ENCODE results near the gene CHAC2. TPM values are rescaled to one million over a fixed set of nuclear protein-coding genes. Genes with fewer than 3 reads are reported as not detected.

Gene CHAC2
- total and polyA plus RNA-seq, 2 donors (not counting 1 experiment from before 2014, with no cell fraction given), result 1.6 to 3.2 TPM

GRCh38 chr2:53752385-53752784 is 15.2 kb upstream of the CHAC2 start:
- ChIA-PET POLR2A (no interaction called here), CTCF (no interaction called here)
- ATAC-seq (ENCODE audit: low read depth) (no peak), DNase-seq (no peak)
- Histone ChIP-seq H2AFZ (ENCODE audit: insufficient read depth, low read depth, low read length, poor library complexity, severe bottlenecking) (no peak overlapping the region), H3K27me3 (replicated peaks in 1 of 4; ENCODE audit: control extremely low read depth in 1 of 4, control insufficient read depth in 3 of 4, insufficient read depth in 4 of 4, low read length in 3 of 4) (no peaks in the 10 kb centered on the region), H4K20me1 (ENCODE audit: control insufficient read depth, insufficient read depth, low read length, poor library complexity, severe bottlenecking) (no peaks in the 10 kb centered on the region), H3K79me2 (ENCODE audit: control insufficient read depth, insufficient read depth, low read length) (no peaks in the 10 kb centered on the region), H3K36me3 (replicated peaks in 1 of 2; ENCODE audit: control extremely low read depth in 1 of 2, control insufficient read depth in 1 of 2, extremely low read depth in 1 of 2, insufficient read depth in 2 of 2, low read length in 1 of 2) (peaks cover 4 to 6% of the 10 kb centered on the region in 2 experiments), H3K9me3 (ENCODE audit: control extremely low read depth in 1 of 3, control insufficient read depth in 2 of 3, insufficient read depth in 1 of 3, low read length in 2 of 3) (no peaks in the 10 kb centered on the region), H3K4me1 (ENCODE audit: control insufficient read depth in 2 of 2, insufficient read depth in 2 of 2, low read length in 2 of 2) (no peaks in the 10 kb centered on the region), H3K4me2 (replicated peaks; ENCODE audit: low read depth, low read length, poor library complexity, severe bottlenecking) (no peak overlapping the region), H3K4me3 (ENCODE audit: control extremely low read depth in 1 of 5, extremely low read depth in 1 of 5, insufficient read depth in 1 of 5, low read depth in 2 of 5, low read length in 4 of 5) (no peak overlapping the region), H3K27ac (ENCODE audit: low read length in 2 of 2) (no peak overlapping the region), H3K9ac (ENCODE audit: low read length) (no peak overlapping the region)
- no peaks in the 10 kb centered on the region for H3K4me1 Mint-ChIP-seq
- no peak overlapping the region for H3K27ac Mint-ChIP-seq
- intact Hi-C loops (cut with micrococcal nuclease), result no loop called here
- TF ChIP-seq EZH2 (IDR thresholded peaks at IDR 0.05; ENCODE audit: borderline replicate concordance, insufficient read depth, low read depth, low read length, poor library complexity, severe bottlenecking), result no peak
- no peak for TF ChIP-seq CTCF (IDR thresholded peaks at IDR 0.05)
- H3K4me3 Mint-ChIP-seq, result no peak overlapping the region
- no peaks in the 10 kb centered on the region for H3K9me3 Mint-ChIP-seq (ENCODE audit: insufficient read depth)
- H3K27me3 Mint-ChIP-seq, result no peaks in the 10 kb centered on the region
- WGBS (ENCODE audit: insufficient coverage), result no CpG with 5 or more reads among the region's 4 CpGs

- H3K27me3 Mint-ChIP-seq, result no peaks in the 10 kb centered on the region
- no peaks in the 10 kb centered on the region for H4K20me1 ChIP-seq (ENCODE audit: control insufficient read depth, insufficient read depth, low read length, poor library complexity, severe bottlenecking)
- no peak overlapping the region for H3K27ac Mint-ChIP-seq
- TF ChIP-seq CTCF (IDR thresholded peaks at IDR 0.05), result no peak
- TF ChIP-seq EZH2 (IDR thresholded peaks at IDR 0.05; ENCODE audit: borderline replicate concordance, insufficient read depth, low read depth, low read length, poor library complexity, severe bottlenecking), result no peak
- no peak overlapping the region for H3K4me2 ChIP-seq (replicated peaks; ENCODE audit: low read depth, low read length, poor library complexity, severe bottlenecking)
- H3K79me2 ChIP-seq (ENCODE audit: control insufficient read depth, insufficient read depth, low read length), result no peaks in the 10 kb centered on the region
- H3K4me3 ChIP-seq (ENCODE audit: control extremely low read depth in 1 of 5, extremely low read depth in 1 of 5, insufficient read depth in 1 of 5, low read depth in 2 of 5, low read length in 4 of 5), result no peak overlapping the region
- H3K27ac ChIP-seq (ENCODE audit: low read length in 2 of 2), result no peak overlapping the region
- no peaks in the 10 kb centered on the region for H3K9me3 ChIP-seq (ENCODE audit: control extremely low read depth in 1 of 3, control insufficient read depth in 2 of 3, insufficient read depth in 1 of 3, low read length in 2 of 3)
- ChIA-PET POLR2A (no interaction called here), CTCF (no interaction called here)
- no peaks in the 10 kb centered on the region for H3K4me1 Mint-ChIP-seq
- no peak overlapping the region for H3K9ac ChIP-seq (ENCODE audit: low read length)
- no peaks in the 10 kb centered on the region for H3K9me3 Mint-ChIP-seq (ENCODE audit: insufficient read depth)
- H3K36me3 ChIP-seq (replicated peaks in 1 of 2; ENCODE audit: control extremely low read depth in 1 of 2, control insufficient read depth in 1 of 2, extremely low read depth in 1 of 2, insufficient read depth in 2 of 2, low read length in 1 of 2), result peaks cover 0 to 5% of the 10 kb centered on the region in 2 experiments
- DNase-seq (no peak), ATAC-seq (ENCODE audit: low read depth) (no peak)
- intact Hi-C loops (cut with micrococcal nuclease), result no loop called here
- H2AFZ ChIP-seq (ENCODE audit: insufficient read depth, low read depth, low read length, poor library complexity, severe bottlenecking), result no peak overlapping the region
- no peaks in the 10 kb centered on the region for H3K4me1 ChIP-seq (ENCODE audit: control insufficient read depth in 2 of 2, insufficient read depth in 2 of 2, low read length in 2 of 2)
- no peaks in the 10 kb centered on the region for H3K27me3 ChIP-seq (replicated peaks in 1 of 4; ENCODE audit: control extremely low read depth in 1 of 4, control insufficient read depth in 3 of 4, insufficient read depth in 4 of 4, low read length in 3 of 4)
- H3K4me3 Mint-ChIP-seq, result no peak overlapping the region
Measured at GRCh38 chr2:53753041-53753440, 14.6 kb upstream of the CHAC2 start.

Measured in B cell (primary cell).